ENCODE data around the gene MIEN1. TPM values are rescaled to one million over a fixed set of nuclear protein-coding genes. Genes with fewer than 3 reads are reported as not detected.

MIEN1 gene
- total and polyA plus RNA-seq, 2 of the 13 experiments (the other 11 are each of a cell fraction or from before 2014, with no cell fraction given) = 40.6 to 56.6 TPM

DNA sequence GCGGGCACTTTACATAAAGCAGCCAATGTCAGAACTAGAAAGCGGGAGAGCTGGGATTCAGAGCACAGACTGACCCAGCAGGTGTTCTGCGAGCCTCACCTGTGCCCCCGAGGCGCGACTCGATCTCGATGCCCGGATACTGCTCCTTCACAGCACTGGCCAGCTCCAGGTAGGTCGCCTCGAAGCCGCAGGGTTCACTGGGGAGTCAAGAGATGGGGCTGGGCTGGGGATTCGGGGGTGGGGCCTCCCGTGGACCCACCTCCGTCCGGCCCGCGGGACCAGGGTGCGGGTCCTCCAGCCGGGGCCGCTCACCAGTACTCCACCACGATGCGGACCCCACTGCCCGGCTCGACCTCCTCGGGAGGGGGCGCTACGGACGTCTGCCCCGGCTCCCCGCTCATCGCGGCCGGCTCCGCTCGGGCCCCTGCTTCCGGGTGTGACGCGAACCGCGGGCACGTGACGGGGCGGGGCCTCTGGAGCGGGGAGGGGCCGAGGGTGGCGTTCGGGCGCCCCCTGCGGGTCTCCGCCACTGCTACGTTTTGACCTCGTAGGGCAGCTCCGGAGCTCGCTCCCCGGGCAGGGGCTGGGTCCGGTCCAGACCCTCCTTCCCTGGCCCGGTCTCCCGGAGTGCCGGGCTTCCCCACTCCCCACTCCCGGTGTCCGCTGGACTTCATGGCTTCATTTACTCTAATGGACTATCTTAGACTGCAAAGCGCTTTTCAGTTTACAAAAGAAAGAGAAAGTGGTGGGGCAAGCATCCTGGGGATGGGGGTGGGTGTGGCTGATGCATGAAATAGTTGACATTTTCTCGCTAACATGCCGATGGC, at the start of gene MIEN1 (continued):
- TF ChIP-seq ZNF282 (IDR thresholded peaks at IDR 0.05; ENCODE audit: partially characterized antibody) (no peak), ZNF577 (CRISPR knock-in tag; IDR thresholded peaks at IDR 0.05; ENCODE audit: borderline replicate concordance, low read depth) (no peak), MXI1 (IDR thresholded peaks at IDR 0.05; ENCODE audit: borderline replicate concordance, low read depth, low read length) (peak; percentile 85; the same call in 2 of the 3 replicates), MAF1 (CRISPR knock-in tag; IDR thresholded peaks at IDR 0.05; ENCODE audit: borderline replicate concordance) (peak; percentile 83; the same call in 1 of the 2 replicates), ARNT2 (CRISPR knock-in tag; IDR thresholded peaks at IDR 0.05; ENCODE audit: low read depth) (0 out of 2 replicates have a peak, but pooled peaks have one; percentile 39), ZFP62 (CRISPR knock-in tag; IDR thresholded peaks at IDR 0.05) (no peak; the same call in 1 of the 2 replicates), TRIM24 (CRISPR knock-in tag; IDR thresholded peaks at IDR 0.05) (no peak), ZNF678 (CRISPR knock-in tag; IDR thresholded peaks at IDR 0.05) (0 out of 2 replicates have a peak, but pooled peaks have one; percentile 53), IKZF1 (IDR thresholded peaks at IDR 0.05) (no peak)
- TF ChIP-seq, protein P1, sequence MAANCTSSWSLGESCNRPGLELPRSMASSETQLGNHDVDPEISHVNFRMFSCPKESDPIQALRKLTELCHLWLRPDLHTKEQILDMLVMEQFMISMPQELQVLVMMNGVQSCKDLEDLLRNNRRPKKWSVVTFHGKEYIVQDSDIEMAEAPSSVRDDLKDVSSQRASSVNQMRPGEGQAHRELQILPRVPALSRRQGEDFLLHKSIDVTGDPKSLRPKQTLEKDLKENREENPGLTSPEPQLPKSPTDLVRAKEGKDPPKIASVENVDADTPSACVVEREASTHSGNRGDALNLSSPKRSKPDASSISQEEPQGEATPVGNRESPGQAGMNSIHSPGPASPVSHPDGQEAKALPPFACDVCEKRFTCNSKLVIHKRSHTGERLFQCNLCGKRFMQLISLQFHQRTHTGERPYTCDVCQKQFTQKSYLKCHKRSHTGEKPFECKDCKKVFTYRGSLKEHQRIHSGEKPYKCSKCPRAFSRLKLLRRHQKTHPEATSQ (CRISPR knock-in tag; IDR thresholded peaks at IDR 0.05; ENCODE audit: borderline replicate concordance) = peak; percentile 87
- TF ChIP-seq, protein P2, sequence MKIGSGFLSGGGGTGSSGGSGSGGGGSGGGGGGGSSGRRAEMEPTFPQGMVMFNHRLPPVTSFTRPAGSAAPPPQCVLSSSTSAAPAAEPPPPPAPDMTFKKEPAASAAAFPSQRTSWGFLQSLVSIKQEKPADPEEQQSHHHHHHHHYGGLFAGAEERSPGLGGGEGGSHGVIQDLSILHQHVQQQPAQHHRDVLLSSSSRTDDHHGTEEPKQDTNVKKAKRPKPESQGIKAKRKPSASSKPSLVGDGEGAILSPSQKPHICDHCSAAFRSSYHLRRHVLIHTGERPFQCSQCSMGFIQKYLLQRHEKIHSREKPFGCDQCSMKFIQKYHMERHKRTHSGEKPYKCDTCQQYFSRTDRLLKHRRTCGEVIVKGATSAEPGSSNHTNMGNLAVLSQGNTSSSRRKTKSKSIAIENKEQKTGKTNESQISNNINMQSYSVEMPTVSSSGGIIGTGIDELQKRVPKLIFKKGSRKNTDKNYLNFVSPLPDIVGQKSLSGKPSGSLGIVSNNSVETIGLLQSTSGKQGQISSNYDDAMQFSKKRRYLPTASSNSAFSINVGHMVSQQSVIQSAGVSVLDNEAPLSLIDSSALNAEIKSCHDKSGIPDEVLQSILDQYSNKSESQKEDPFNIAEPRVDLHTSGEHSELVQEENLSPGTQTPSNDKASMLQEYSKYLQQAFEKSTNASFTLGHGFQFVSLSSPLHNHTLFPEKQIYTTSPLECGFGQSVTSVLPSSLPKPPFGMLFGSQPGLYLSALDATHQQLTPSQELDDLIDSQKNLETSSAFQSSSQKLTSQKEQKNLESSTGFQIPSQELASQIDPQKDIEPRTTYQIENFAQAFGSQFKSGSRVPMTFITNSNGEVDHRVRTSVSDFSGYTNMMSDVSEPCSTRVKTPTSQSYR (CRISPR knock-in tag; IDR thresholded peaks at IDR 0.05; ENCODE audit: borderline replicate concordance) = peak; percentile 59; the same call in 1 of the 2 replicates
- TF ChIP-seq, protein P3, sequence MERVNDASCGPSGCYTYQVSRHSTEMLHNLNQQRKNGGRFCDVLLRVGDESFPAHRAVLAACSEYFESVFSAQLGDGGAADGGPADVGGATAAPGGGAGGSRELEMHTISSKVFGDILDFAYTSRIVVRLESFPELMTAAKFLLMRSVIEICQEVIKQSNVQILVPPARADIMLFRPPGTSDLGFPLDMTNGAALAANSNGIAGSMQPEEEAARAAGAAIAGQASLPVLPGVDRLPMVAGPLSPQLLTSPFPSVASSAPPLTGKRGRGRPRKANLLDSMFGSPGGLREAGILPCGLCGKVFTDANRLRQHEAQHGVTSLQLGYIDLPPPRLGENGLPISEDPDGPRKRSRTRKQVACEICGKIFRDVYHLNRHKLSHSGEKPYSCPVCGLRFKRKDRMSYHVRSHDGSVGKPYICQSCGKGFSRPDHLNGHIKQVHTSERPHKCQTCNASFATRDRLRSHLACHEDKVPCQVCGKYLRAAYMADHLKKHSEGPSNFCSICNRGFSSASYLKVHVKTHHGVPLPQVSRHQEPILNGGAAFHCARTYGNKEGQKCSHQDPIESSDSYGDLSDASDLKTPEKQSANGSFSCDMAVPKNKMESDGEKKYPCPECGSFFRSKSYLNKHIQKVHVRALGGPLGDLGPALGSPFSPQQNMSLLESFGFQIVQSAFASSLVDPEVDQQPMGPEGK (CRISPR knock-in tag; IDR thresholded peaks at IDR 0.05) = peak; percentile 84
- TF ChIP-seq, protein P4, sequence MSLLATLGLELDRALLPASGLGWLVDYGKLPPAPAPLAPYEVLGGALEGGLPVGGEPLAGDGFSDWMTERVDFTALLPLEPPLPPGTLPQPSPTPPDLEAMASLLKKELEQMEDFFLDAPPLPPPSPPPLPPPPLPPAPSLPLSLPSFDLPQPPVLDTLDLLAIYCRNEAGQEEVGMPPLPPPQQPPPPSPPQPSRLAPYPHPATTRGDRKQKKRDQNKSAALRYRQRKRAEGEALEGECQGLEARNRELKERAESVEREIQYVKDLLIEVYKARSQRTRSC (CRISPR knock-in tag; IDR thresholded peaks at IDR 0.05; ENCODE audit: low read depth) = no peak

All from HepG2 (cell line).